Liver (tissue), 9 donors: Measurements from ENCODE around the gene C2orf49. TPM values are rescaled to one million over a fixed set of nuclear protein-coding genes. Genes with fewer than 3 reads are reported as not detected.

Source experiments
- DNase-seq: peaks from one replicate; pipeline ENCODE4 v3.0.0-alpha.2; 2017; ENCODE audit warnings: low spot score
- H3K27ac ChIP-seq, 2 donors: one replicate each; pipeline ENCODE4 v1.7.0; 2013; ENCODE audit warnings: inconsistent platforms in 2 of 2, low read length in 2 of 2, control low read depth in 1 of 2, low read depth in 1 of 2, mild to moderate bottlenecking in 1 of 2
- H3K27me3 ChIP-seq, 4 donors: one replicate each; pipeline versions ENCODE4 v1.6.1 to v1.7.0; 2013; ENCODE audit warnings: low read length in 3 of 4, inconsistent platforms in 1 of 4, mild to moderate bottlenecking in 1 of 4, moderate library complexity in 1 of 4; ENCODE audit not compliant: control insufficient read depth in 4 of 4, insufficient read depth in 4 of 4
- H3K36me3 ChIP-seq, 4 donors: one replicate each; pipeline versions ENCODE4 v1.6.1 to v1.7.0; 2013; ENCODE audit warnings: low read length in 3 of 4, mild to moderate bottlenecking in 3 of 4, low read depth in 1 of 4, moderate library complexity in 1 of 4; ENCODE audit not compliant: control insufficient read depth in 4 of 4, insufficient read depth in 3 of 4
- H3K4me1 ChIP-seq, 4 donors: one replicate each; pipeline versions ENCODE4 v1.6.1 to v1.7.0; 2013; ENCODE audit warnings: low read length in 3 of 4, mild to moderate bottlenecking in 3 of 4, moderate library complexity in 1 of 4; ENCODE audit not compliant: control insufficient read depth in 4 of 4, insufficient read depth in 4 of 4
- H3K4me3 ChIP-seq, 3 donors: one replicate each; pipeline versions ENCODE4 v1.6.1 to v1.7.0; 2013; ENCODE audit warnings: low read length in 3 of 3, control low read depth in 1 of 3, low read depth in 1 of 3, mild to moderate bottlenecking in 1 of 3
- H3K9ac ChIP-seq, 2 donors: one replicate each; pipeline ENCODE4 v1.7.0; 2013; ENCODE audit warnings: low read length in 2 of 2, mild to moderate bottlenecking in 2 of 2, moderate library complexity in 2 of 2, control low read depth in 1 of 2, low read depth in 1 of 2
- H3K9me3 ChIP-seq, 4 donors: one replicate each; pipeline versions ENCODE4 v1.6.1 to v1.7.0; 2013; ENCODE audit warnings: low read length in 3 of 4; ENCODE audit not compliant: control insufficient read depth in 4 of 4
- ATF3 ChIP-seq: IDR thresholded peaks from 2 replicates; pipeline ENCODE4 v1.6.1; 2016; ENCODE audit warnings: antibody characterized with exemption
- CTCF ChIP-seq: fragments of 150-350 bp; IDR thresholded peaks from 2 replicates; pipeline ENCODE4 v1.5.1; 2017; ENCODE audit warnings: improper control_type of control experiment, low read depth, low read length; ENCODE audit not compliant: missing input control
- EGR1 ChIP-seq, 2 donors: IDR thresholded peaks; 2 replicates each; pipeline ENCODE4 v1.6.1; 2016 to 2018; ENCODE audit warnings: antibody characterized with exemption in 2 of 2, low read depth in 2 of 2
- FOXA1 ChIP-seq: IDR thresholded peaks from 2 replicates; pipeline ENCODE4 v1.6.1; 2016; ENCODE audit warnings: antibody characterized with exemption
- FOXA2 ChIP-seq: IDR thresholded peaks from 2 replicates; pipeline ENCODE4 v1.6.1; 2016; ENCODE audit warnings: antibody characterized with exemption
- GABPA ChIP-seq, 2 donors: IDR thresholded peaks in 1 of 2; conservative IDR thresholded peaks in 1 of 2; 2 replicates each; pipeline ENCODE4 v1.6.1; 2016; ENCODE audit warnings: antibody characterized with exemption in 2 of 2, mild to moderate bottlenecking in 1 of 2, moderate library complexity in 1 of 2
- HNF4A ChIP-seq, 2 donors: conservative IDR thresholded peaks; 2 replicates each; pipeline ENCODE4 v1.6.1; 2016; ENCODE audit warnings: antibody characterized with exemption in 2 of 2, mild to moderate bottlenecking in 2 of 2
- HNF4G ChIP-seq: IDR thresholded peaks from 2 replicates; pipeline ENCODE4 v1.6.1; 2016; ENCODE audit warnings: antibody characterized with exemption
- JUND ChIP-seq, 2 donors: IDR thresholded peaks; 2 replicates each; pipeline ENCODE4 v1.6.1; 2016; ENCODE audit warnings: antibody characterized with exemption in 2 of 2
- MAX ChIP-seq: IDR thresholded peaks from 2 replicates; pipeline ENCODE4 v1.6.1; 2016; ENCODE audit warnings: antibody characterized with exemption
- NR2F2 ChIP-seq: IDR thresholded peaks from 2 replicates; pipeline ENCODE4 v1.6.1; 2016; ENCODE audit warnings: antibody characterized with exemption
- RAD21 ChIP-seq, 2 donors: IDR thresholded peaks; 2 replicates each; pipeline ENCODE4 v1.6.1; 2016; ENCODE audit warnings: antibody characterized with exemption in 2 of 2, mild to moderate bottlenecking in 2 of 2
- REST ChIP-seq: IDR thresholded peaks from 2 replicates; pipeline ENCODE4 v1.6.1; 2016; ENCODE audit warnings: antibody characterized with exemption, mild to moderate bottlenecking
- RXRA ChIP-seq, 2 donors: IDR thresholded peaks; 2 replicates each; pipeline ENCODE4 v1.6.1; 2017 to 2018; ENCODE audit warnings: antibody characterized with exemption in 2 of 2, mild to moderate bottlenecking in 1 of 2
- SP1 ChIP-seq: IDR thresholded peaks from 2 replicates; pipeline ENCODE4 v1.6.1; 2018; ENCODE audit warnings: antibody characterized with exemption, mild to moderate bottlenecking
- TAF1 ChIP-seq: conservative IDR thresholded peaks from 2 replicates; pipeline ENCODE4 v1.6.1; 2016; ENCODE audit warnings: antibody characterized with exemption, mild to moderate bottlenecking
- YY1 ChIP-seq: IDR thresholded peaks from 2 replicates; pipeline ENCODE4 v1.6.1; 2016; ENCODE audit warnings: antibody characterized with exemption, mild to moderate bottlenecking
- ZBTB33 ChIP-seq: IDR thresholded peaks from 2 replicates; pipeline ENCODE4 v1.6.1; 2016; ENCODE audit warnings: antibody characterized with exemption
- WGBS: extraction: QIAGEN DNeasy Blood & Tissue Kit; methylation state at CpG from one replicate; pipeline ENCODE4 v1.1.7; 2013; 5-methylcytosine and 5-hydroxymethylcytosine counted together
- polyA plus RNA-seq, 2 donors: library from polyadenylated mRNA; stranded (reverse) in 1 of 2; unstranded in 1 of 2; fragments of 200-250 nt in 1 of 2; fragments of >200 nt in 1 of 2; fragmentation: Nextera tagmentation in 1 of 2; extraction: Ambion mirVana in 1 of 2; gene quantifications; one replicate each; pipeline versions ENCODE4 v1.2.1 to v1.2.3, GENCODE V29; 2013 to 2015
- total RNA-seq, 2 donors: library from RNA; depleted of rRNA; stranded (reverse); fragments of >200 nt; gene quantifications; one replicate each; pipeline ENCODE4 v1.2.3, GENCODE V29; 2014
- donor health status: healthy.
- donor health status: healthy.
- donor health status: healthy.
- donor health status: healthy.
- donor health status: healthy.

C2orf49 gene
- total and polyA plus RNA-seq, 4 donors = 3.3 to 8.2 (median 8.1) TPM

- Histone ChIP-seq H3K27ac (no peak overlapping the region), H3K36me3 (peaks cover 1 to 43% (median 25%) of the 10 kb centered on the region in 4 donors), H3K9me3 (no peaks in the 10 kb centered on the region), H3K4me3 (no peak overlapping the region), H3K4me1 (no peaks in the 10 kb centered on the region), H3K9ac (no peak overlapping the region), H3K27me3 (no peaks in the 10 kb centered on the region)
- no peak for DNase-seq
- TF ChIP-seq RAD21 (IDR thresholded peaks at IDR 0.05) (no peak), REST (no peak), GABPA (IDR thresholded peaks at IDR 0.05 in 1 of 2, conservative IDR thresholded peaks at IDR 0.05 in 1 of 2) (no peak), NR2F2 (no peak), CTCF (no peak), FOXA1 (no peak), MAX (no peak), ZBTB33 (no peak), TAF1 (no peak), ATF3 (no peak), RXRA (IDR thresholded peaks at IDR 0.05) (no peak), JUND (IDR thresholded peaks at IDR 0.05) (no peak), HNF4G (no peak), EGR1 (IDR thresholded peaks at IDR 0.05; ENCODE audit: low read depth in 2 of 2) (no peak), SP1 (no peak), FOXA2 (no peak), HNF4A (conservative IDR thresholded peaks at IDR 0.05) (no peak), YY1 (no peak)
- WGBS = 89% methylated on average over 7 of the region's 7 CpGs
Observed at GRCh38 chr2:105297216-105297615, 40.1 kb upstream of the C2orf49 start.
